ENCODE measurements around the gene PAK1IP1. TPM values are rescaled to one million over a fixed set of nuclear protein-coding genes. Genes with fewer than 3 reads are reported as not detected.
A peak's percentile ranks its signal among the peaks of the same experiment; 100 is the strongest.
"Not testable (repeated sequence)": the region's sequence is repeated elsewhere in the genome, so short reads cannot be mapped to it uniquely, and the experiment has no call there.

The PAK1IP1 gene
- total RNA-seq, 1 experiment from 2014 or later: 25.9 TPM

DNA sequence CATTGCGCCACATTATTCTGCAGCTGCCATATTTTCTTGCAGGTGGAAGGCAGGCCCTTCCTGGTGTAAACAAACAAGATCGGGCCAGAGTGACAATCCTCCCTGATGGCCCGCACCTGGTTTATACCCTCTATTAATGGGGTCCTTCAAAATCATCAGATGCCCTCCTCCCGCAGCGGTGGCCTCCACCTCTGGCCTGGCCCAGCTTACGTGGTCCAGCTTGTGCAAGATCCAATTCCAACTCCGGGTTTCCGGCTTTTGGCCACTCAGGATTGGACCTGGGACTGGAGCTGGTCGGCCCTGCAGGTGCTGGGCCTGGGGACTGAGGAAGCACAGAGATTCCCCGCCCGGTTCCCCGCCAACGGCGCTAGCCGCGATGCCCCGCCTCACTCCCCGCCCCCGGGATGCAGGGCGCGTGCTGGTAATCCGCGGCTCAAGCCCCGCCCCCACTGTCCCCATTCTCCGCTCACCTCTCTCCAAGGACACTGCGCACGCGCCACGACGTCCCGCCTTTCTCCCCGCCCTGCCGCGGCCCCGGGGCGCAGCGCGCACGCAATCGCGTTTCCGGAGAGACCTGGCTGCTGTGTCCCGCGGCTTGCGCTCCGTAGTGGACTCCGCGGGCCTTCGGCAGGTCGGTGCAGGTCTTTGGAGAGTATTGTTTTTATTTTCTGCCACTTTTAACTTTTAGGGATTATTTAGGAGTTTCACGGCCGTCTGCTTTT is 52.6 kb downstream of the PAK1IP1 start, which contains the start of gene TMEM14B:
TSS of gene TMEM14B (plus strand) at position 555 of the 722 bp plus-strand sequence. CDS start 1,441 bp downstream, outside the sequence.
- peak; percentile 98 to 100 for DNase-seq
- peak within 1 kb of the TSS; percentile 77 for H3K4me3 Mint-ChIP-seq (ENCODE audit: unreplicated experiment)
- peaks cover 36% of the 10 kb centered on the region for H3K36me3 Mint-ChIP-seq (ENCODE audit: insufficient read depth, unreplicated experiment)
- intact Hi-C loops (cut with micrococcal nuclease; ENCODE audit: unreplicated experiment): loop anchor here (1.0 to 2.0 kb wide), 3 partner anchors 12 to 53 kb away; partner anchors contain the start of genes C6orf52 and PAK1IP1
- ChIA-PET CTCF (interaction anchor here (0.6 to 1.1 kb wide), 3 partner anchors 12 to 35 kb away, joined by 3 to 5 read pairs (median 3); partner anchors contain the start of gene TMEM14C), POLR2A (interaction anchor here (0.5 to 2.6 kb wide), 8 partner anchors 10 to 277 kb away, joined by 3 to 36 read pairs (median 4); partner anchors contain the start of genes C6orf52, PAK1IP1 and TMEM14C)
- peak within 1 kb of the TSS; percentile 94 for H3K27ac Mint-ChIP-seq (ENCODE audit: unreplicated experiment)
- Histone ChIP-seq H3K9me3 (no peaks in the 10 kb centered on the region), H3K27me3 (replicated peaks; ENCODE audit: control insufficient read depth, insufficient read depth, low read length) (no peaks in the 10 kb centered on the region), H3K36me3 (ENCODE audit: control insufficient read depth, insufficient read depth, low read length) (peaks cover 2% of the 10 kb centered on the region; the same call in 1 of the 2 replicates), H3K4me3 (ENCODE audit: low read depth, low read length) (peak within 1 kb of the TSS; percentile 79), H3K4me1 (peaks cover 23% of the 10 kb centered on the region)
- no peaks in the 10 kb centered on the region for H3K9me3 Mint-ChIP-seq (ENCODE audit: unreplicated experiment)
- no TSS peak for BruUV-seq (replicated peaks)
- TF ChIP-seq, protein P1, sequence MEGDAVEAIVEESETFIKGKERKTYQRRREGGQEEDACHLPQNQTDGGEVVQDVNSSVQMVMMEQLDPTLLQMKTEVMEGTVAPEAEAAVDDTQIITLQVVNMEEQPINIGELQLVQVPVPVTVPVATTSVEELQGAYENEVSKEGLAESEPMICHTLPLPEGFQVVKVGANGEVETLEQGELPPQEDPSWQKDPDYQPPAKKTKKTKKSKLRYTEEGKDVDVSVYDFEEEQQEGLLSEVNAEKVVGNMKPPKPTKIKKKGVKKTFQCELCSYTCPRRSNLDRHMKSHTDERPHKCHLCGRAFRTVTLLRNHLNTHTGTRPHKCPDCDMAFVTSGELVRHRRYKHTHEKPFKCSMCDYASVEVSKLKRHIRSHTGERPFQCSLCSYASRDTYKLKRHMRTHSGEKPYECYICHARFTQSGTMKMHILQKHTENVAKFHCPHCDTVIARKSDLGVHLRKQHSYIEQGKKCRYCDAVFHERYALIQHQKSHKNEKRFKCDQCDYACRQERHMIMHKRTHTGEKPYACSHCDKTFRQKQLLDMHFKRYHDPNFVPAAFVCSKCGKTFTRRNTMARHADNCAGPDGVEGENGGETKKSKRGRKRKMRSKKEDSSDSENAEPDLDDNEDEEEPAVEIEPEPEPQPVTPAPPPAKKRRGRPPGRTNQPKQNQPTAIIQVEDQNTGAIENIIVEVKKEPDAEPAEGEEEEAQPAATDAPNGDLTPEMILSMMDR (IDR thresholded peaks at IDR 0.05; ENCODE audit: insufficient read depth in 1 of 2, low read depth in 1 of 2, low read length in 1 of 2, severe bottlenecking in 1 of 2, unreplicated experiment in 1 of 2): no peak
- no peaks in the 10 kb centered on the region for H3K27me3 Mint-ChIP-seq (ENCODE audit: insufficient read depth, unreplicated experiment)
- H3K4me1 Mint-ChIP-seq (ENCODE audit: low read depth, unreplicated experiment): peaks cover 20% of the 10 kb centered on the region

DNA sequence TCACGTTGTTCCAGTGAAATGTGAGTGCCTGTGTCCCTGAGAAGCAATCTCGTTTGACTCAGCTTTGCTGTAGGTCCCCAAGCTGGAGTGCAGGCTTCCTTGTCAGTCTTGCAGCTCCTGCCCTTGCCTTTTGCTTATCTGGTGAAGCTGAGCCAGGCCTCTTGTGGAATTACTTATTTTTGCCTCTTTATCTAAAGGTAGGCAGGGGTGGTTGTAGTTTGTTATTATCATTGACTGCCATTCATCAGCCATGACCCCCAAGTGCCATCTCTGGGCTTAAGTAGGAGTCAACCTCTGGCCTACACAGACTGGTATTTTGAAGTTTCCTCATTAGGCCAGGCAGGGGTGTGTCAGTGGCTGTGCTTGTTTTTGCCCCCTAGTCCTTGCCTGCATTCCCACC is 55.0 kb downstream of the PAK1IP1 start:
- no peaks in the 10 kb centered on the region for H3K27me3 Mint-ChIP-seq (ENCODE audit: insufficient read depth, unreplicated experiment)
- peaks cover 56% of the 10 kb centered on the region for H3K36me3 Mint-ChIP-seq (ENCODE audit: insufficient read depth, unreplicated experiment)
- Histone ChIP-seq H3K9me3 (no peaks in the 10 kb centered on the region), H3K36me3 (ENCODE audit: control insufficient read depth, insufficient read depth, low read length) (peaks cover 2% of the 10 kb centered on the region; the same call in 1 of the 2 replicates), H3K4me1 (peaks cover 23% of the 10 kb centered on the region), H3K4me3 (ENCODE audit: low read depth, low read length) (no peak overlapping the region), H3K27me3 (replicated peaks; ENCODE audit: control insufficient read depth, insufficient read depth, low read length) (no peaks in the 10 kb centered on the region)
- H3K4me3 Mint-ChIP-seq (ENCODE audit: unreplicated experiment): peak overlapping the region; percentile 77
- no peak for DNase-seq
- POLR2A ChIA-PET: no interaction called here
- no peaks in the 10 kb centered on the region for H3K9me3 Mint-ChIP-seq (ENCODE audit: unreplicated experiment)
- no TSS peak for BruUV-seq (replicated peaks)
- CTCF ChIA-PET: no interaction called here
- peaks cover 29% of the 10 kb centered on the region for H3K4me1 Mint-ChIP-seq (ENCODE audit: low read depth, unreplicated experiment)
- TF ChIP-seq, protein P1 (IDR thresholded peaks at IDR 0.05; ENCODE audit: insufficient read depth in 1 of 2, low read depth in 1 of 2, low read length in 1 of 2, severe bottlenecking in 1 of 2, unreplicated experiment in 1 of 2): no peak
- H3K27ac Mint-ChIP-seq (ENCODE audit: unreplicated experiment): no peak overlapping the region
- intact Hi-C loops (cut with micrococcal nuclease; ENCODE audit: unreplicated experiment): no loop called here

DNA sequence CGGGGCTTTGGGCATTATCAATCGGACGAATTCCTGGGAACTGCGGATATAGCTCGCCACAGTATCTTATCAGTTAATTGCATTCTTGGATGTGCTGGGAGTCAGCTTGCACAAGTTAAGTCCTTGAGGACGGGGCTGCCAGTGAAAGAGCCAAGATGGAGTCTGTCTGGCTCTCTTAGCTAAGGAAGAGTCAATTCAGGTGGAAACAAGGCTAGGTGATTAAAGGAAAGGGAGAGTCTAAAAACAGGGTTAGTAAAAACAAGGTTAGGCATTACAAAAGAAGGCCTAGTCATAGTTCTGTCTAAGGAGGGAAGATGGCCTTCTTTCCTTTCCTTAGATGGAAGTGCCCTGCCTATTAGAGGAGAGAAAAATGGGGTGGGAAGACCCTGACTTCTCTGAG is 55.8 kb downstream of the PAK1IP1 start:
- BruUV-seq (replicated peaks); intact Hi-C loops (cut with micrococcal nuclease; ENCODE audit: unreplicated experiment); H3K27me3 ChIP-seq (replicated peaks; ENCODE audit: control insufficient read depth, insufficient read depth, low read length); H3K9me3 ChIP-seq; CTCF ChIA-PET; DNase-seq; H3K36me3 ChIP-seq (ENCODE audit: control insufficient read depth, insufficient read depth, low read length); H3K9me3 Mint-ChIP-seq (ENCODE audit: unreplicated experiment); H3K27me3 Mint-ChIP-seq (ENCODE audit: insufficient read depth, unreplicated experiment); H3K4me3 ChIP-seq (ENCODE audit: low read depth, low read length): not testable (repeated sequence)
- Mint-ChIP-seq H3K36me3 (ENCODE audit: insufficient read depth, unreplicated experiment) (peaks cover 64% of the 10 kb centered on the region), H3K4me3 (ENCODE audit: unreplicated experiment) (peak overlapping the region; percentile 77), H3K27ac (ENCODE audit: unreplicated experiment) (peak overlapping the region; percentile 53), H3K4me1 (ENCODE audit: low read depth, unreplicated experiment) (peaks cover 29% of the 10 kb centered on the region)
- peaks cover 23% of the 10 kb centered on the region for H3K4me1 ChIP-seq
- POLR2A ChIA-PET: interaction anchor here (0.6 kb wide), 1 partner anchor 17 kb away, joined by 3 read pairs; no protein-coding TSS in a partner anchor

DNA sequence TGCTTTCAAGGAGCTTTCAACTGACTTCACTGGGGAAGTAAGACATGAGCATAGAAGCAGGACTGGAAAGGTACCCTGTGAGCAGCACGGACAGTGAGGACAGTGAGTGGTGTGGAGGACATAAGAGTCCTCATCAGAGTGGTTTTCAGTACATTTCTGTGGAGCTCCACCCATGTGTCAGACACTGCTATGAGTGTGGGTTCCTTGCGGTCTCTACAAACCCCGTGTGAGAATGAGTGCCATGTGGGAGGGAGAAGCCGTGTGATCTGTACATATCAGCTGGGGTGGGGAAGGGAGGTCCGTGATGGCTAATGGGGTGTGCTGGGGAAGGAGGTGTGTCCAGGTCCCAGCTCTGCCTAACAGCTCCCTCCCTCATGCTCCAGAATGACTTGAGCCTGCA is 57.0 kb downstream of the PAK1IP1 start:
- H3K27me3 Mint-ChIP-seq (ENCODE audit: insufficient read depth, unreplicated experiment); H3K4me3 ChIP-seq (ENCODE audit: low read depth, low read length); H3K4me3 Mint-ChIP-seq (ENCODE audit: unreplicated experiment); H3K9me3 ChIP-seq; DNase-seq; H3K27ac Mint-ChIP-seq (ENCODE audit: unreplicated experiment); intact Hi-C loops (cut with micrococcal nuclease; ENCODE audit: unreplicated experiment); CTCF ChIA-PET; H3K36me3 ChIP-seq (ENCODE audit: control insufficient read depth, insufficient read depth, low read length); BruUV-seq (replicated peaks); H3K9me3 Mint-ChIP-seq (ENCODE audit: unreplicated experiment); H3K27me3 ChIP-seq (replicated peaks; ENCODE audit: control insufficient read depth, insufficient read depth, low read length): not testable (repeated sequence)
- Mint-ChIP-seq H3K36me3 (ENCODE audit: insufficient read depth, unreplicated experiment) (peaks cover 75% of the 10 kb centered on the region), H3K4me1 (ENCODE audit: low read depth, unreplicated experiment) (peaks cover 26% of the 10 kb centered on the region)
- H3K4me1 ChIP-seq: peaks cover 23% of the 10 kb centered on the region
- POLR2A ChIA-PET: interaction anchor here (0.6 kb wide), 1 partner anchor 58 kb away, joined by 8 read pairs; no protein-coding TSS in a partner anchor
